Osteoblast (primary cell): ENCODE data around the gene ERAS. TPM values are rescaled to one million over a fixed set of nuclear protein-coding genes. Genes with fewer than 3 reads are reported as not detected.

Experiments
- DNase-seq: peaks from one replicate; pipeline ENCODE4 v3.0.0; 2011; ENCODE audit warnings: low spot score, mixed read lengths; ENCODE audit not compliant: insufficient read length; ENCODE audit errors: missing footprints
- H2AFZ ChIP-seq: 2 replicates; pipeline ENCODE4 v1.6.0; 2011; ENCODE audit warnings: mild to moderate bottlenecking, low read length
- H3K27ac ChIP-seq: 2 replicates; pipeline ENCODE4 v1.5.1; 2011; ENCODE audit warnings: mild to moderate bottlenecking, low read depth, low read length, moderate library complexity
- H3K27me3 ChIP-seq: 2 replicates; pipeline ENCODE4 v1.6.0; 2012; ENCODE audit warnings: mild to moderate bottlenecking, control low read depth, inconsistent platforms, low read length, moderate library complexity; ENCODE audit not compliant: insufficient read depth
- H3K36me3 ChIP-seq: 2 replicates; pipeline ENCODE4 v1.5.1; 2011; ENCODE audit warnings: mild to moderate bottlenecking, low read length, control low read depth, moderate library complexity; ENCODE audit not compliant: insufficient read depth
- H3K4me1 ChIP-seq: 2 replicates; pipeline ENCODE4 v1.5.1; 2011; ENCODE audit warnings: mild to moderate bottlenecking, low read length, control low read depth, moderate library complexity; ENCODE audit not compliant: insufficient read depth
- H3K4me2 ChIP-seq: 2 replicates; pipeline ENCODE4 v1.6.0; 2011; ENCODE audit warnings: mild to moderate bottlenecking, low read length; ENCODE audit not compliant: insufficient read depth
- H3K4me3 ChIP-seq: fragments of 200-600 bp; sonication (generic); 3 replicates; pipeline ENCODE4 v1.5.1; 2012; ENCODE audit warnings: mild to moderate bottlenecking, low read length, inconsistent platforms; ENCODE audit not compliant: insufficient read depth
- H3K79me2 ChIP-seq: 2 replicates; pipeline ENCODE4 v1.6.0; 2012; ENCODE audit warnings: mild to moderate bottlenecking, low read length, control low read depth, inconsistent platforms; ENCODE audit not compliant: insufficient read depth
- H3K9me3 ChIP-seq: 2 replicates; pipeline ENCODE4 v1.5.1; 2011; ENCODE audit warnings: low read depth, low read length, control low read depth
- H4K20me1 ChIP-seq: 2 replicates; pipeline ENCODE4 v1.6.0; 2012; ENCODE audit warnings: mild to moderate bottlenecking, low read length, control low read depth; ENCODE audit not compliant: insufficient read depth
- CTCF ChIP-seq: IDR thresholded peaks from 2 replicates; pipeline ENCODE4 v1.5.1; 2011; ENCODE audit warnings: mild to moderate bottlenecking, low read depth, low read length, moderate library complexity; ENCODE audit errors: extremely low read depth
- total RNA-seq: library from RNA; depleted of rRNA; stranded (reverse); fragments of >200 nt; gene quantifications from 2 replicates; pipeline ENCODE4 v1.2.3, GENCODE V29; 2012

Gene ERAS
- total RNA-seq, 1 donor: not detected

GRCh38 chrX:48831136-48831908 lies 5.0 kb downstream of the ERAS start:
- no peaks in the 10 kb centered on the region for H3K36me3 ChIP-seq
- no peaks in the 10 kb centered on the region for H3K9me3 ChIP-seq
- no peak overlapping the region for H2AFZ ChIP-seq
- no peaks in the 10 kb centered on the region for H4K20me1 ChIP-seq
- no peak overlapping the region for H3K27ac ChIP-seq
- no peaks in the 10 kb centered on the region for H3K4me1 ChIP-seq
- H3K4me3 ChIP-seq: no peak overlapping the region
- no peak for TF ChIP-seq CTCF
- peak; percentile 69 for DNase-seq
- H3K4me2 ChIP-seq: no peak overlapping the region
- H3K79me2 ChIP-seq: no peaks in the 10 kb centered on the region
- peaks cover 20% of the 10 kb centered on the region for H3K27me3 ChIP-seq

- H3K79me2 ChIP-seq: no peaks in the 10 kb centered on the region
- H3K4me3 ChIP-seq: no peak overlapping the region
Measured at GRCh38 chrX:48831909-48832291, 5.6 kb downstream of the ERAS start.

GRCh38 chrX:48833542-48834138 lies 7.3 kb downstream of the ERAS start:
- H4K20me1 ChIP-seq: no peaks in the 10 kb centered on the region
- peaks cover 20% of the 10 kb centered on the region for H3K27me3 ChIP-seq
- no peaks in the 10 kb centered on the region for H3K36me3 ChIP-seq
- TF ChIP-seq CTCF: no peak
- no peaks in the 10 kb centered on the region for H3K9me3 ChIP-seq
- no peaks in the 10 kb centered on the region for H3K79me2 ChIP-seq
- peak; percentile 66 for DNase-seq
- H2AFZ ChIP-seq: no peak overlapping the region
- H3K27ac ChIP-seq: no peak overlapping the region
- H3K4me2 ChIP-seq: no peak overlapping the region
- no peaks in the 10 kb centered on the region for H3K4me1 ChIP-seq
- no peak overlapping the region for H3K4me3 ChIP-seq

More at GRCh38 chrX:48831909-48832291, 5.6 kb downstream of the ERAS start:
- no peaks in the 10 kb centered on the region for H3K4me1 ChIP-seq
- no peaks in the 10 kb centered on the region for H3K36me3 ChIP-seq
- H3K27ac ChIP-seq: no peak overlapping the region
- no peak overlapping the region for H2AFZ ChIP-seq
- H3K4me2 ChIP-seq: no peak overlapping the region
- H3K27me3 ChIP-seq: peaks cover 20% of the 10 kb centered on the region
- H3K9me3 ChIP-seq: no peaks in the 10 kb centered on the region
- peak; percentile 71 for DNase-seq
- TF ChIP-seq CTCF: no peak
- no peaks in the 10 kb centered on the region for H4K20me1 ChIP-seq

GRCh38 chrX:48834383-48834709 lies 8.0 kb downstream of the ERAS start:
- H3K4me3 ChIP-seq: no peak overlapping the region

More at GRCh38 chrX:48834383-48834709, 8.0 kb downstream of the ERAS start:
- Histone ChIP-seq H4K20me1 (no peaks in the 10 kb centered on the region), H3K27me3 (peaks cover 20% of the 10 kb centered on the region), H3K4me2 (no peak overlapping the region), H3K4me1 (no peaks in the 10 kb centered on the region), H3K79me2 (no peaks in the 10 kb centered on the region), H2AFZ (no peak overlapping the region), H3K9me3 (no peaks in the 10 kb centered on the region), H3K27ac (no peak overlapping the region), H3K36me3 (no peaks in the 10 kb centered on the region)
- no peak for TF ChIP-seq CTCF
- DNase-seq: peak; percentile 67
